Head of caudate nucleus (tissue), 42 donors: ENCODE results near the gene CLEC4F.
"Not testable (repeated sequence)": the region's sequence is repeated elsewhere in the genome, so short reads cannot be mapped to it uniquely, and the experiment has no call there.

ENCODE experiments used
- DNase-seq, 42 donors: peaks; one replicate each; pipeline versions ENCODE4 v3.0.0 to v3.0.0-alpha.2; 2020 to 2021; ENCODE audit warnings: mixed read lengths in 7 of 42
- intact Hi-C: fragments of 100-400 bp; cut with DNase I; formaldehyde crosslinking; loops from one replicate; pipeline ENCODE4 v1.15.0; 2022

Gene CLEC4F

DNA sequence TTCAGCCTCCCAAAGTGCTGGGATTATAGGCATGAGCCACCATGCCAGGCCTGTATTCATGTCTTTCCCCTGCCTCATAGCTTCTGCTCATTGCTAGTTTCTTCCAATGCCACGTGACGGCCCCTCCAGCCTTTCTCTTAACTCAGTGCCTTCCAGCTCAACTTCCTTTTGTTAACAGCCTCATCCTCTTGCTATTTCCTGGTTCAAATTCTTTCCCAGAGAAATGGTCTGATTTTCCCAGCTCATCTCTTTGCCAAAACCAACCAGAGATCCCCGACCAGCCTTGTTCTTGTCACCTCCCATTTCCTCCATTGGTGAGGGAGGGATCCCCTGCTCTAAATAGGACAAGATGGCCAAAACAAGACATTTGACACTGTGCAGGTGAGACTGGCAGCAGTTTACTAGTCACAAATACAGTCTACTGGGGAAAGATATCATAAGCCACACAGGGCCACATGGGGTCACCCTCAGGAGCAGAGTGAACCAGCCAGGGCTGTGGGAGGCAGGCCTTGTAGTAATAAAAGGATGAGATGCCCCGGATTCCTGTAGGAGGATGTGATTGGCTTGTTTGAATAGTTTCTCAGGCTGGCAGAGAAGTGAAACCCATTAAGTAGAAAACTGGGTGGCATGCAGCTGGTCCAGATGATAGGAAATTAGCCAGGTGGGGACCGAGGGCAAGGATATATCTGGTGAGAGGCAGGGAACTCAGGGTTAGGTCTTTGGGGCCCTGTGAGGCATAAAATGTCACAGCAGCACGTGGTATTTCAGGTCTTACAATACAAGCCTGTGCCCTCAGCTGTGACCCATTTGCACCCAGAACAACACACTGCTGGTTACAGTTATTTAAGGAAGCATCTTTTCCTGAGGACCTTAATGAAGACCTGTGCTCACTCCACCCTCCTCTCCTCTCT is 8.8 kb upstream of the CLEC4F start:
- intact Hi-C loops: no loop called here
- no peak for DNase-seq

DNA sequence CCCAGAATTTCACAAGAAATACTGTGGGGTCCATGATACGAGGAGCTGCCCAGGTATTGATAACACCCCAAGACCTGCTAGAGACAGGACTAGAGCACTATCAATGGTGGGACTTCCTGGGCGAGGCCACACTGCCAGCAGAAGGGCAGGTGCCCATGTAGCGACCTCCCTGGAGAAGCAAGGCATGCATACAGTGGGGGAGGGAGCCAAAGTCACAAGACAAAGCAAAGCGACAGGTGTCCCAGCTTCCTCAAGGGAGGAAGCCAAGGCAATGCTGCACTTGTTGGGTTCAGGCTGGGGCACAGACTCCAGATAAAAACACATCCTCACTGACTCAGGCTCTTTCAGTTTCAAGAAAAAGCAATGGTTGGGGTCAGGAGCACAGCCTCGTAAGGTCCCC is 7.7 kb upstream of the CLEC4F start:
- intact Hi-C loops: no loop called here
- DNase-seq: no peak

DNA sequence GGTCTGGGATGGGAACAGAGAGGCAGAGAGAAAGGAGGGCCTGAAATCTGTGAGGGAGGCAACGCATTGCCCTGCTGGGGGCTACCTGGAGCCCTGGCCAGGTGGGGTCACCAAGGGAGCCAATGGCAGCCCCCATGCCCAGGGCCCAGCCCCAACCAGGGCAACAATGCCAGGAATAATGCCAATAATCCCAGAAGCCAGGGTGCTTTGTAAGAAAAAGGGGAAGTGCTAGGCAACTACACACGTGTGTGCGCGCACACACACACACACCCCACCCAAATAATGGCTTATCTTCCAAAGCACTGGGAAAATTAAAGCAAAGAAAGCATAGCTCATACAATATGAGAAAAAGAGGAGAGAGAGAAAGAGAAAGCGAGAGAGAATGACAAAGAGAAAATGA is 7.0 kb upstream of the CLEC4F start:
- intact Hi-C loops: no loop called here
- DNase-seq: no peak

DNA sequence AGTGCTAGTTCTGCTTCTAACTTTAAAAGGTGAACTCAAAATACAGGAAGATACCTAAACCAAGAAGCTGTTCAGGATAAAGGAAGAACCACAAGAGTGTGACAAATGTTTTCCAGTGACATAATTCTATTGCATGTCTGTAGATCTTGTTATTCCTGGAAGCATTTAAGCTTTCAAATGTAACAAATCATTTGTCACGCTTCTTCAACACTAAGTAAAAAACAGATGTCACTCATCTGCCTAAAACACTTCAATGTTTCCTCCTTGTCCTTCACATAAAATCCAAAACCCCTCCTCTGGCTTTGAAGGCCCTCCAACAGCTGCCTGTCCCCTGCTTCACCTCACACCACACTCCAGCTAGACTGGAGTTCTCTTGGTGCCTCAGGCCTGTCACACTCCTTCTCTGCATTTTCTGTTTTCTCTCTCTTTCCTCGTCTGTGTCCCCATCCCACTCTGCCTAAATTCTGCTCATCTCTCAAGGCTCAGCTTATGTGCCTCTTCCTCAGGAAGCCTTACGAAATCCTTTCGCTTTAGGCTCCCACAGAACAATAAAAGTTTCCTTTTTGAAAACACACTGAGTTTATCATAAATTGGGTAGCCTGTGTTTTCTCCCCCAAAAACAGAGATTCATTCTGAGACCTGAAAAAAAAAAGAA is 6.4 kb upstream of the CLEC4F start:
- no peak for DNase-seq
- intact Hi-C loops: no loop called here

DNA sequence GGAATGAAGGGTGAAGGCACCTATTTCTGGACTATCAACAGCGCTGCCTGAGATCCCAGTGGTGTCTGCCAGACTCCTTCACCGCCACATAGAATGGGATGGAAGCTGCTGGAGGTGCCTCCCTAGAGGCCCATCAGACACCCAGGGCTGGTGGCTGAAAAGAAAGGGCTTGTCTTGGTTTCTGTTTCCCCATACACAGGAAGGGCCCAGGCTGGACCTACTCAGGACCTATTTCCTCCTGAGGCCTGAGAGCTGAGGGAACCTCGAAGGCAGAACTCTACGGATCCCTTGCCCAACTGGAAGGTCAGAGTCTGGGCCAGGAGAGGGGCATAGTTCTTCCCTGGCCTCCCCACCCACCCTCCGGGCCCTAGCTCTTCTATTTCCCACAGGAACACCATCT is 2.9 kb upstream of the CLEC4F start:
- intact Hi-C loops: no loop called here

DNA sequence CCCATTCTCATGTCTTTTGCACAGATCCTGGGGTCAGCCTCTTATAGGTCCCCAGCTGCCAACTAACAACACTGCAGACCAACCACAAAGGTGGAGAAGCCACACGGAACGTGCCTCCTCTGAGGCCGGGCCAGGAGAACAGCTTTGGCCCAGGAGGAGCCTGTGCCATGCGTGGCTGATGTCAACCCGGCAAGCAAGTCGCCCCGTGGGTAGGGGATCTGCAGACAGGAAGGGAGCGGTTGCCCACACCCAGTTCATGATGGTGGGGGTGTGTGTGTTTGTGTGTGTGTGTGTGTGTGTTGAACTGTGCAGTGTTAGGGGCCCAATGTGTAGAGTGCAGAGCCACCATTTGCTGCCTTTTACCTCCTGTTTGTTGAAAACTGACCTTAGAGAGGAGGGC is 2.4 kb upstream of the CLEC4F start:
- intact Hi-C loops: no loop called here
- DNase-seq: peak in 1 of 42 donors; percentile 9

More for the DNA sequence above, 2.9 kb upstream of the CLEC4F start:
- no peak for DNase-seq

DNA sequence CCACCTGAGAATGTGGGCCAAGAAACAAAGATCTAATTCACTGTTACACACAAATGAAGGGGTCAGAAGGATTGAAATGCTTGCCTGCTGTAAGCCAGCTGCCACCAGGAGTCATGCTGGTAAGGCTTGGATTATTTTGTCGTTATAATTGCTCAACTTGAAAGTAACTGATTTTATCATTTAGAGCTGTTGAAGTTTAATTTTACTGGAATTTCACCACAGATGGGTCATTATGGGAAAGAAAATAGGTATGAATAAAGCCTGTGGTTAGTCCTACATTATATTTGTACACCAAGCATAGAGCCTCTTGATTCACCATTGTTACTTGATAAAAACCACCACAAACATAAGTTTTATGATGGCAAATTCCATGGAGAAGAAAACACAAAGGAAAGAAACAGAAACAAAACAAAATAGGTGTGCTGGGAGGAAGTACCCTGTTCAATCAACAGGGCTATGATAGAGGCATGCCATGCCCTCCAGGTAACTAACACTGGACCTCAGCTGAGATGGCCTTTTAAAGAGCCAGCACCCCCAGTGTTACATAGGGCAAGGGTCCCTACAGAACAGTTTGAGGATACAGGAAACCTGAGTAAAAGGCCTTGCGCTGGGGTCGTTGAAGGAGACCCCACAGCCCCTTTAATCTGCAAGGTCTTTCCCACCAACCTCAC is 3.0 kb downstream of the CLEC4F start:
- no peak for DNase-seq

DNA sequence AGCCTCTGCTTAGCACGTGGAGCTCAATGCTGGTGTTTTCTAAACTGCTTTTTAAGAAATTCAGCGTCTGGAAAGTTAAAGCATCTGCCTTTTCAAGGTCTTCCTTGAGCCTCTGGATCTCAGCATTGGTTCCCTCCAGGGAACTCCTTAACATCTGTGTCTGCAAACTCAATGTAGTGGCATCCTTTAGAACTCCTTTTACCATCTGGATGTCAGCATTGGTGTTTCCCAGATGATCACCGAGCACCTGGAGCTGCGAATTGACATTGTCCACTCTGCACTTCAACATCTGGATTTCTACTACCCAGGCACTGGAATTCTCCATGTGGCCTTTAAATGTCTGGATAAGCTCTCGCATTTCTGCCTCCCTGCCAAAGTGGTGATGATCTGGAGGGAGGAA is 3.7 kb downstream of the CLEC4F start:
- intact Hi-C loops: no loop called here
- DNase-seq: no peak

More for the DNA sequence above, 3.0 kb downstream of the CLEC4F start:
- intact Hi-C loops: no loop called here

DNA sequence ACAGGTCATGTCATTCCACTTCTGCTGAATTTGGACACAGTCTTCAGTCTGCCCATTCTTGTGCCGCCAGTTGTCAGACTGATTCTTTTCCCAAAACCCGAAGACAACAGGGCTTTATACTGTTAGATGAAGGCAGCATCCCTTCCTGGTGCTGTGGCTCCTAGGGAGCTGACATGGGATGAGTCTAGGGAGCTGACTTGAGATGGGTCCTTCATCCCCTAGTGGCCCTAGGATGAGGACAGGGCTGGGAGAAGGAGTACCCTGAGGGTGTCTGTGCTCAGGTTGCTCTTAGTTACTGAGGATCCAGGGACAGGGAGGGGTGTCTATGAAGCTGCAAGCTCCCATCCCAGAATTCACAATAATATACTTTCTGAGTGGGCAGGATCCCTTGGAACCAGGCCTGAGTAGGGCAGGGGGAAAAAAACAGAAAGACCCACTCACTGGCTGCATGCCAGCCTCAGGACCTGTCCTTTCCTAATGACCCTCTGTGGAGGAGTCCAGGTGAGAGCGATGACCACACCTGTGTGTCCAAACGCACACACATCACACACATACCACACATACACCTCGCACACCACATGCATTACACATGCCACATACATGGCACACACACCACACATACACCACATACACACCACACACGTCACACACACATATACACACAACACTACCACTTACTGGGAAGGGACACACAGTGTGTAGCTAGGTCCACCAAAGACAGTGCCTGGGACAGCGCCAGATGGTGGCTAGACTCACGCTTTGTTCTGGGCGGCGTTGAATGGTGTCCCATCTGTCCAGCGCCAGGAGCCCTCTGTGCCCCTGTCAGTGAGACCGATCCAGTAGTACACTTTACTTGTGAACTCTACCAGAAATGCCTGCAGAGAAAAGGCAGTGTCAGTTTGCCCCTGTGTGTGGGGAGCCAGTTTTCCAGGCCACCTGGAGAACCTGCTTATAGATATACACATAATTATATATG is 11.1 kb downstream of the CLEC4F start:
- intact Hi-C loops: no loop called here
- no peak for DNase-seq

DNA sequence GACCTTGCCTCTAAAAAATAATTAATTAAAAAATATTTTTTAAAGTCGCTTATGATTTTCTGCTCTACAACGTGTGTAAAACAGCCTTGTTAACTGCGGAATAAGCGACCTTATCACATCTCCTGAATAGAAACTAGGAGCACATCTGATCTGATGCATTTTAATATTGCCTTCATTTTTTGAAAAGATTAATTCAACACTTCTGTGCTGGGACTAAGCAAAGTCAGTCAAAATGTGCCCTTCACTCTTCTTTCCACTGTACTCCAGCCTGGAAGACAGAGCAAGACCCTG is 12.6 kb downstream of the CLEC4F start:
- intact Hi-C loops: no loop called here
- no peak for DNase-seq

DNA sequence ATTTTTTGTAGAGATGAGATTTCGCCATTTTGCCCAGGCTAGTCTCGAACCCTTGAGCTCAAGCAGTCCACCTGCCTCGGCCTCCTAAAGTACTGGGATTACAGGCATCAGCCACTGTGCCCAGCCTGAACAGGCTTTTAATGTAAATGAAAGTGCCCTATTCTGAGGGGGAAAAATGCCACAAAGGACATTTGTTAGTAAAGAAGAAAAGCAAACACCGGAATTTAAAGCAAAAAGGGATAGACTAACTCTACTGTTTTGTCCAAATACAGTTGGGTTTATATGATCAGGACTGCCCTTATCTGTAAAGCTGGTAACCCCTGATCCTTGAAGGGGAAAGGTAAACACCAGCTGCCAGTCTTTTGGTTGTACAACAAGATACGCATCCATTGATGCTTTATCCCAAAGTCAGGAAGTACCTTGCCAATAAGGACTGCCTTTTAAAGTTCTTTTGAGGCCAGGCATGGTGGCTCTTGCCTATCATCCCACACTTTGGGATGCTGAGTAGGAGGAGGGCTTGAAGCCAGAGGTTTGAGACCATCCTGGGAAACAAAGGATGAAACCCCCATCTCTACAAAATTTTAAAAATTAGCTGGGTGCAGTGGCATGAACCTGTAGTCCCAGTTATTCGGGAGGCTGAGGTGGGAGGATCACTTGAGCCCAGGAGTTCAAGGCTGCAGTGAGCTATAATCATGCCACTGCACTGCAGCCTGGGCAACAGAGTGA is 13.1 kb downstream of the CLEC4F start:
- intact Hi-C loops: no loop called here
- DNase-seq: no peak

DNA sequence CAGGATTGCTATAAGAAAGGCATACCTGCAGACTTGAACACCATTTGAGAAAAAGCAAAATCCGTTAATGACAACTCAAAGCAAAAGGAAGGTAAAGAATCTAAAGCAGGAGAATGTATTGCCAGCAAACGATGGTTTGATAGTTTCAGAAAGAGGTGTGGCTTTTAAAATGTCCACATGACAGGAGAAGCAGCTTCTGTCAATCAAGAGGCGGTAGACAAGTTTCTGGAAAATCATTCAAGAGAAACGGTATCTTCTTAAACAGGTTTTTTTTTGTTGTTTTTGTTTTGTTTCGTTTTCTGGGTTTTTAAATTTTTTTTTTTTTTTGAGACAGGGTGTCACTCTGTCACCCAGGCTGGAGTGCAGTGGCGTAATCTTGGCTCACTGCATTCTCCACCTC is 13.8 kb downstream of the CLEC4F start:
- intact Hi-C loops: no loop called here
- DNase-seq: no peak

DNA sequence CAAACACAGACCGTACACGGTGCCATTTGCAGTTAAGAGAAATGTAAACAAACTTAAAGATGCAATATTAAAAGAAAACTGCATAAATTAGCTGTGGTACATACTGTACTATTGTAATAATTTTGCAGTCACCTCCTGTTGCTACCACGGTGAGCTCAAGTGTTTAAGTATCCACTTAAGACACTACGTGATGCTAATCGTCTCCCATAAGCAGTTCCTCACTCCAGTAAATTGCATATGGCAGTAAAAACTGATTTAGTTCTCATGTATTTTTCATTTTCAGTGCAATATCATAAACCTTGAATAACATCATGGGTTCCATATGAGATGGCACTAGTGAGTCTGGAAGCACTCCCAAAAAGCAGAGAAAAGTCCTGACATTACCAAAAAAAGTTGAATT is 14.4 kb downstream of the CLEC4F start:
- intact Hi-C loops: no loop called here
- DNase-seq: no peak

DNA sequence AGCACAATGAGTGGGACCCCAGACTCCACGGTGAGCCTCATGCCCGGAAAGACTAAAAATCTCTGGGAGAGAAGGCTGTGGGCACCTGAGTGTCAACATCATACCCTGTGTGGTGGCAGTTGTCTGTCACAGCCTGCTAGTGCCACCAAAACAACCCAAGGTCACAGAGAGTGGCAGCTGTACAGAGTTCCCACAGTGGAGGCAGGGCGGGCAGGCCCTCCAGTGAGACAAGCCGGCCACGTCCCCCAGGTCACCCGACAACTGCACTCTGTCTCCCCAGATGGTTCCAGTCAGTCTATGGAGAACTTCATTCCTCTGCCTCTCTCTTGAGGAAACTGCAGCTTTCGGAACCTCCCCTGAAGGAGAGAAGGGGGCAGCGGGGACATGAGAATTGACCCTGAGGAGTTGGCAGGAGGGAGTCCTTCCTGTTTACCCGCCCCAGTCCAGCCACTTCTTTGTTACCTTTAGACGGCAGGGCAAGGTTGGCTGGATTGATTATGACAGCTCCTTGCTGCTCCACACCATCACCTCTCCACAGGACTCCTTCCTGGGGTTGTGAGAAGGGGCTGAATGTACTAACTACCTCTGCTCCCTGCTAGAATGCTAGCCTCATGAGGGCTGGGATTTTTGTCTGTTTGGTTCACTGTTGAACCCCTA is 18.7 kb downstream of the CLEC4F start:
- DNase-seq: no peak
- intact Hi-C loops: no loop called here

DNA sequence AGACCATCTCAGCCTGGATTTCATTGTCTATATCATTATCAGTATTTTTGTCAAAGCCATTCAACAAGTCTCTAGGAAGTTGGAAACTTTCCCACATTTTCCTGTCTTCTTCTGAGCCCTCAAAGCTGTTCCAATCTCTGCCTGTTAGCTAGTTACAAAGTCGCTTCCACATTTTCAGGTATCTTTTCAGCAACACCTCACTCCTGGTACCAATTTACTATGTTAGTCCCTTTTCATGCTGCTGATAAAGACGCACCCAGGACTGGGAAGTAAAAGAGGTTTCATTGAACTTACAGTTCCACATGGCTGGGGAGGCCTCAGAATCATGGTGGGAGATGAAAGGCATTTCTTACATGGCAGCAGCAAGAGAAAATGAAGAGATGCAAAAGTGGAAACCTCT is 20.7 kb downstream of the CLEC4F start:
- intact Hi-C loops: loop anchor here (10.0 kb wide), 1 partner anchor 75 kb away; no protein-coding TSS in a partner anchor
- DNase-seq: no peak

DNA sequence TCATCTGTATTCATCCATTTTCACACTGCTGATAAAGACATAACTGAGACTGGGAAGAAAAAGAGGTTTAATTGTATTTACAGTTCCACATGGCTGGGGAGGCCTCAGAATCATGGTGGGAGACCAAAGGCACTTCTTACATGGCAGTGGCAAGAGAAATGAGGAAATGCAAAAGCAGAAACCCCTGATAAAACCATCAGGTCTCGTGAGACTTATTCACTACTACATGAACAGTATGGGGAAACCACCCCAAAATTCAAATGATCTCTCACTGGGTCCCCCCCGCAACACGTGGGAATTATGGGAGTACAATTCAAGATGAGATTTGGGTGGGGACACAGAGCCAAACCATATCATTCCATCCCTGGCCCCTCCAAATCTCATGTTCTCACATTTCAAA is 22.4 kb downstream of the CLEC4F start:
- not testable (repeated sequence) for DNase-seq
- intact Hi-C loops: loop anchor here (10.0 kb wide), 1 partner anchor 77 kb away; no protein-coding TSS in a partner anchor

DNA sequence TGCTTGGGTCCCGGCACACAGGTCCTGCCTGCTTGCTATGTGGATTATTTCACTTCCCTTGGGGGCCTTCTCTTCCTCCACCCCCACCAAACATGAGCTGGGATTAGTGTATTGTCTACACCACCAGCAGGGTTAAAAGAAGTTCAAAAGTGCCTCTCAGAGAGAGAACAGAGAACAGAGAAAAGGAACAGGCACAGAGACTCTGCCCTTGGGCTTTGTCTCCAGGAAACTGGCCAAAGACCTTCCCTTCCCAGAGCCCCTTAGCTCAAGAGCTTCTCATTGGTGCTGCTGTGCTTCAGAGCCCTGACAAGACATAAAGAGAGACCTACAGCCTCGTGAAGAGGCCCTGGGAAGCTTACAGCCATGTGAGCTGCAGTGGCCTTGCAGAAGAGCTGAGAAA is 22.9 kb downstream of the CLEC4F start:
- no peak for DNase-seq
- intact Hi-C loops: loop anchor here (10.0 kb wide), 1 partner anchor 77 kb away; no protein-coding TSS in a partner anchor

DNA sequence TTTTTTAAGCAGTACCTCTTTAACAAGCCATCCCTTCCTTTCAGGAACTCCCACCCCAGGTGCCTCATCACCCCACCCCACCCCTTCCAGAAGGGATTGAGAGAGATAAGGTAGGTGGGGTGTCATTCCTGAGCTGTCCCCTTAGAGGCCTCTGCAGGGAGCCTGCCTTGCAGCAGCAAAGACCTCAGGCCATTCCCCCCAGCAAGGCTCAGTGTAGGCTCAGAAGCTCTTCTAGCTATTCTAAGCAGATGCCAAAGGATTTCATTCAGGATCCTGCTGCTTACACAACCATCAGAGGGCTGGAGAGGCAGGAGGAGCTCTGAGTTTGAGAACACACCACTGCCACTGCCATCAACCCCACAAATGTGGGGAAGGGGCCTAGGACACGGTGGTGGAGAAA is 24.1 kb downstream of the CLEC4F start:
- intact Hi-C loops: loop anchor here (10.0 kb wide), 1 partner anchor 79 kb away; no protein-coding TSS in a partner anchor
- DNase-seq: no peak
